SU-DHL-6 (cell line): ENCODE results near the gene IFI27.

Experiments
- CTCF ChIP-seq: fragments of 200-600 bp; sonication (generic); IDR thresholded peaks from one replicate; pipeline ENCODE4 v1.5.1; 2017; ENCODE audit warnings: antibody characterized with exemption, mild to moderate bottlenecking, low read length, moderate library complexity; ENCODE audit not compliant: insufficient read depth, poor library complexity, severe bottlenecking
- EZH2phosphoT487 ChIP-seq: fragments of 200-600 bp; sonication (generic), shearing (Covaris generic); conservative IDR thresholded peaks from 2 replicates; pipeline ENCODE4 v1.6.1; 2018; ENCODE audit warnings: mild to moderate bottlenecking, antibody characterized with exemption, low read length, moderate library complexity, mixed read lengths

GRCh38 chr14:94081386-94081820 is 29.1 kb upstream of the IFI27 start:
- TF ChIP-seq CTCF (no peak), EZH2phosphoT487 (no peak)
